MM.1S (cell line): Measurements from ENCODE around the gene NFKBIA.

Experiments
- DNase-seq: peaks from one replicate; pipeline ENCODE4 v3.0.0-alpha.2; 2015
- H2AFZ ChIP-seq: fragments of 300-600 bp; sonication (generic); 2 replicates; pipeline ENCODE4 v1.6.0; 2016; ENCODE audit warnings: antibody characterized with exemption, low read length
- H3F3A ChIP-seq: fragments of 300-600 bp; sonication (generic); 2 replicates; pipeline ENCODE4 v1.6.1; 2016; ENCODE audit warnings: mild to moderate bottlenecking, antibody characterized with exemption, low read length, moderate library complexity, mixed read lengths; ENCODE audit not compliant: insufficient read depth
- H3K27ac ChIP-seq: fragments of 300-600 bp; sonication (generic); 2 replicates; pipeline ENCODE4 v1.5.1; 2016; ENCODE audit warnings: mild to moderate bottlenecking, low read length
- H3K27me3 ChIP-seq: fragments of 300-600 bp; sonication (generic); replicated peaks from 2 replicates; pipeline ENCODE4 v1.6.0; 2016; ENCODE audit warnings: low read length; ENCODE audit not compliant: insufficient read depth
- H3K36me3 ChIP-seq: fragments of 300-600 bp; sonication (generic); replicated peaks from 2 replicates; pipeline ENCODE4 v1.6.1; 2016; ENCODE audit warnings: mild to moderate bottlenecking, low read length, mixed read lengths; ENCODE audit not compliant: insufficient read depth
- H3K4me1 ChIP-seq: fragments of 300-600 bp; sonication (generic); 2 replicates; pipeline ENCODE4 v1.6.1; 2016; ENCODE audit warnings: low read length, mixed read lengths
- H3K4me2 ChIP-seq: fragments of 300-600 bp; sonication (generic); 2 replicates; pipeline ENCODE4 v1.6.0; 2016; ENCODE audit warnings: low read depth, low read length
- H3K4me3 ChIP-seq: fragments of 300-600 bp; sonication (generic); 2 replicates; pipeline ENCODE4 v1.5.1; 2016; ENCODE audit warnings: low read length, mixed read lengths
- H3K79me2 ChIP-seq: fragments of 300-600 bp; sonication (generic); 2 replicates; pipeline ENCODE4 v1.6.1; 2016; ENCODE audit warnings: mixed run types, low read length, mixed read lengths
- H3K9ac ChIP-seq: fragments of 300-600 bp; sonication (generic); 2 replicates; pipeline ENCODE4 v1.6.1; 2016; ENCODE audit warnings: low read length, mixed read lengths
- H3K9me2 ChIP-seq: fragments of 300-600 bp; sonication (generic); replicated peaks from 2 replicates; pipeline ENCODE4 v1.6.1; 2016; ENCODE audit warnings: mild to moderate bottlenecking, low read length, mixed read lengths; ENCODE audit not compliant: insufficient read depth
- H3K9me3 ChIP-seq: fragments of 300-600 bp; sonication (generic); replicated peaks from 2 replicates; pipeline ENCODE4 v1.6.1; 2016; ENCODE audit warnings: mild to moderate bottlenecking, low read length, mixed read lengths; ENCODE audit not compliant: insufficient read depth
- H4K20me1 ChIP-seq: fragments of 300-600 bp; sonication (generic); 2 replicates; pipeline ENCODE4 v1.6.1; 2016; ENCODE audit warnings: mild to moderate bottlenecking, low read length, moderate library complexity, mixed read lengths; ENCODE audit not compliant: insufficient read depth
- CTCF ChIP-seq: fragments of 300-600 bp; sonication (generic); IDR thresholded peaks from 2 replicates; pipeline ENCODE4 v1.5.1; 2016; ENCODE audit warnings: antibody characterized with exemption, low read length, mixed read lengths
- EZH2 ChIP-seq: fragments of 300-600 bp; sonication (generic); optimal IDR thresholded peaks from 2 replicates; pipeline ENCODE3; 2017; ENCODE audit warnings: low read depth, mild to moderate bottlenecking, antibody characterized with exemption, low read length, mixed read lengths
- EZH2phosphoT487 ChIP-seq: fragments of 300-600 bp; sonication (generic); IDR thresholded peaks from 2 replicates; pipeline ENCODE4 v1.6.1; 2018; ENCODE audit warnings: antibody characterized with exemption, low read length

Gene NFKBIA

GRCh38 chr14:35353409-35354172, 51.0 kb downstream of the NFKBIA start:
- Histone ChIP-seq H2AFZ (no peak overlapping the region), H3K4me3 (no peak overlapping the region), H3K9ac (no peak overlapping the region), H3K27ac (no peak overlapping the region), H3K36me3 (no peaks in the 10 kb centered on the region), H3K79me2 (no peaks in the 10 kb centered on the region), H3K4me1 (no peaks in the 10 kb centered on the region), H3K9me3 (no peaks in the 10 kb centered on the region), H3K27me3 (no peaks in the 10 kb centered on the region), H3K4me2 (no peak overlapping the region), H3K9me2 (no peaks in the 10 kb centered on the region), H3F3A (no peaks in the 10 kb centered on the region), H4K20me1 (no peaks in the 10 kb centered on the region)
- no peak for TF ChIP-seq EZH2
- no peak for TF ChIP-seq EZH2phosphoT487
- no peak for TF ChIP-seq CTCF
- no peak for DNase-seq

GRCh38 chr14:35352274-35353233, 52.0 kb downstream of the NFKBIA start:
- Histone ChIP-seq H3F3A (no peaks in the 10 kb centered on the region), H2AFZ (no peak overlapping the region), H3K36me3 (no peaks in the 10 kb centered on the region), H3K27me3 (no peaks in the 10 kb centered on the region), H3K27ac (no peak overlapping the region), H3K9me2 (no peaks in the 10 kb centered on the region), H3K4me2 (no peak overlapping the region), H4K20me1 (no peaks in the 10 kb centered on the region), H3K9ac (no peak overlapping the region), H3K9me3 (no peaks in the 10 kb centered on the region), H3K4me3 (no peak overlapping the region), H3K79me2 (no peaks in the 10 kb centered on the region), H3K4me1 (no peaks in the 10 kb centered on the region)
- no peak for DNase-seq
- TF ChIP-seq CTCF (no peak), EZH2 (no peak), EZH2phosphoT487 (no peak)

- Histone ChIP-seq H2AFZ (no peak overlapping the region), H3K27ac (no peak overlapping the region), H3K9me2 (no peaks in the 10 kb centered on the region), H3F3A (no peaks in the 10 kb centered on the region), H3K4me1 (no peaks in the 10 kb centered on the region), H3K9ac (no peak overlapping the region), H3K27me3 (no peaks in the 10 kb centered on the region), H3K4me2 (no peak overlapping the region), H3K4me3 (no peak overlapping the region), H3K79me2 (no peaks in the 10 kb centered on the region), H3K36me3 (no peaks in the 10 kb centered on the region), H4K20me1 (no peaks in the 10 kb centered on the region), H3K9me3 (no peaks in the 10 kb centered on the region)
- no peak for TF ChIP-seq CTCF
- no peak for TF ChIP-seq EZH2phosphoT487
- no peak for TF ChIP-seq EZH2
- DNase-seq = no peak
Measured at GRCh38 chr14:35351897-35352273, 52.7 kb downstream of the NFKBIA start.
